ENCODE results near the gene KAT8. TPM values are rescaled to one million over a fixed set of nuclear protein-coding genes. Genes with fewer than 3 reads are reported as not detected.
A peak's percentile ranks its signal among the peaks of the same experiment; 100 is the strongest.

Gene KAT8
- total RNA-seq, 6 experiments from 2014 or later, result 20.4 to 29.9 (median 25.2) TPM

- TF ChIP-seq CTCF (IDR thresholded peaks at IDR 0.05) (no peak), POLR2A (IDR thresholded peaks at IDR 0.05) (no peak)
- H3K36me3 ChIP-seq, result peaks cover 0 to 25% (median 3%) of the 10 kb centered on the region in 4 donors
Measured at GRCh38 chr16:31131841-31132271, 14.4 kb downstream of the KAT8 start.

GRCh38 chr16:31132303-31132979 is 15.0 kb downstream of the KAT8 start:
- WGBS (ENCODE audit: insufficient coverage, low coverage, low lambda C conversion rate, missing lambda C conversion rate), result no CpG with 5 or more reads among the region's 20 CpGs
- Histone ChIP-seq H3K27me3 (no peaks in the 10 kb centered on the region), H3K4me1 (peaks cover 0 to 2% (median 0%) of the 10 kb centered on the region in 4 donors), H3K36me3 (peaks cover 0 to 19% (median 0%) of the 10 kb centered on the region in 4 donors), H3K9me3 (no peaks in the 10 kb centered on the region), H3K27ac (no peak overlapping the region), H3K4me3 (no peak overlapping the region)
- intact Hi-C loops (cut with DNase I), result no loop called here
- DNase-seq (no peak), ATAC-seq (no peak)
- TF ChIP-seq CTCF (IDR thresholded peaks at IDR 0.05) (no peak), POLR2A (IDR thresholded peaks at IDR 0.05) (no peak)

More at GRCh38 chr16:31131841-31132271, 14.4 kb downstream of the KAT8 start:
- Histone ChIP-seq H3K9me3 (no peaks in the 10 kb centered on the region), H3K27me3 (no peaks in the 10 kb centered on the region), H3K4me1 (peaks cover 0 to 2% (median 0%) of the 10 kb centered on the region in 4 donors), H3K4me3 (no peak overlapping the region), H3K27ac (no peak overlapping the region)
- ATAC-seq (no peak), DNase-seq (no peak)
- no CpG with 5 or more reads among the region's 5 CpGs for WGBS (ENCODE audit: insufficient coverage, low coverage, low lambda C conversion rate, missing lambda C conversion rate)
- intact Hi-C loops (cut with DNase I), result no loop called here

- WGBS (ENCODE audit: insufficient coverage, low coverage, low lambda C conversion rate, missing lambda C conversion rate), result 88% methylated on average over 2 of the region's 6 CpGs
- H3K9me3 ChIP-seq, result no peaks in the 10 kb centered on the region
- no peak overlapping the region for H3K4me3 ChIP-seq
- ATAC-seq, result no peak
- TF ChIP-seq POLR2A (IDR thresholded peaks at IDR 0.05) (no peak), CTCF (IDR thresholded peaks at IDR 0.05) (no peak)
- no peak overlapping the region for H3K27ac ChIP-seq
- H3K4me1 ChIP-seq, result peaks cover 0 to 2% (median 0%) of the 10 kb centered on the region in 4 donors
- no peaks in the 10 kb centered on the region for H3K27me3 ChIP-seq
- DNase-seq, result no peak
- intact Hi-C loops (cut with DNase I), result no loop called here
- peaks cover 0 to 17% (median 0%) of the 10 kb centered on the region in 4 donors for H3K36me3 ChIP-seq
Measured at GRCh38 chr16:31133046-31133501, 15.6 kb downstream of the KAT8 start.

- peaks cover 0 to 17% (median 0%) of the 10 kb centered on the region in 4 donors for H3K36me3 ChIP-seq
Measured at GRCh38 chr16:31134091-31134571, 16.7 kb downstream of the KAT8 start.

More at GRCh38 chr16:31134091-31134571, 16.7 kb downstream of the KAT8 start:
- no peak overlapping the region for H3K27ac ChIP-seq
- TF ChIP-seq CTCF (IDR thresholded peaks at IDR 0.05), result no peak
- no peak for TF ChIP-seq POLR2A (IDR thresholded peaks at IDR 0.05)
- intact Hi-C loops (cut with DNase I), result no loop called here
- peak overlapping the region in 1 of 3 donors; percentile 62 for H3K4me3 ChIP-seq
- 48% methylated on average over 3 of the region's 5 CpGs for WGBS (ENCODE audit: insufficient coverage, low coverage, low lambda C conversion rate, missing lambda C conversion rate)
- no peak for ATAC-seq
- H3K27me3 ChIP-seq, result no peaks in the 10 kb centered on the region
- no peak for DNase-seq
- H3K9me3 ChIP-seq, result no peaks in the 10 kb centered on the region
- peaks cover 0 to 2% (median 0%) of the 10 kb centered on the region in 4 donors for H3K4me1 ChIP-seq
